ENCODE results near the gene BCL6. TPM values are rescaled to one million over a fixed set of nuclear protein-coding genes. Genes with fewer than 3 reads are reported as not detected.

Gene BCL6
- total and polyA plus RNA-seq, 2 donors (not counting 3 experiments of a cell fraction or from before 2014, with no cell fraction given) = 6.9 to 12.1 TPM

GRCh38 chr3:187758318-187758955, 13.2 kb upstream of the BCL6 start:
- FAIRE-seq (no peak), DNase-seq (ENCODE audit: low read depth, low spot score) (no peak)
- BruUV-seq (replicated peaks) = no TSS peak
- Histone ChIP-seq H3K27me3 (ENCODE audit: control insufficient read depth in 2 of 2, insufficient read depth in 2 of 2, low read length in 2 of 2) (peaks cover 2 to 9% of the 10 kb centered on the region in 2 experiments), H3K27ac (ENCODE audit: insufficient read depth, low read depth, low read length) (no peak overlapping the region), H3K4me2 (ENCODE audit: insufficient read depth, low read length) (no peak overlapping the region), H3K9me1 (replicated peaks; ENCODE audit: control insufficient read depth, extremely low read depth, insufficient read depth, low read length) (no peaks in the 10 kb centered on the region), H4K20me1 (replicated peaks; ENCODE audit: control insufficient read depth, extremely low read depth, insufficient read depth, low read length) (no peaks in the 10 kb centered on the region), H3K79me2 (ENCODE audit: control insufficient read depth, insufficient read depth, low read length) (no peaks in the 10 kb centered on the region), H3K9me3 (replicated peaks; ENCODE audit: control insufficient read depth, insufficient read depth, low read length) (no peaks in the 10 kb centered on the region), H3K4me1 (ENCODE audit: control insufficient read depth, extremely low read depth, insufficient read depth, low read length) (no peaks in the 10 kb centered on the region), H3K36me3 (ENCODE audit: control insufficient read depth in 2 of 2, extremely low read depth in 1 of 2, insufficient read depth in 2 of 2, low read length in 2 of 2) (no peaks in the 10 kb centered on the region), H3K9ac (replicated peaks; ENCODE audit: extremely low read depth, insufficient read depth, low read length) (no peak overlapping the region), H3K4me3 (replicated peaks in 1 of 3; ENCODE audit: insufficient read depth in 1 of 3, low read depth in 1 of 3, low read length in 3 of 3) (no peak overlapping the region), H2AFZ (ENCODE audit: low read depth, low read length) (no peak overlapping the region)
- ChIA-PET CTCF (no interaction called here), POLR2A (no interaction called here)
- no peak for TF ChIP-seq POLR2AphosphoS5 (IDR thresholded peaks at IDR 0.05; ENCODE audit: insufficient read depth, low read depth, low read length)
- no peak for TF ChIP-seq GATA2 (IDR thresholded peaks at IDR 0.05; ENCODE audit: insufficient read depth, insufficient read length, low read depth, low read length)
- TF ChIP-seq POLR2A (IDR thresholded peaks at IDR 0.05; ENCODE audit: low read depth, low read length) = no peak
- no peak for TF ChIP-seq JUN (IDR thresholded peaks at IDR 0.05; ENCODE audit: borderline replicate concordance, insufficient read depth, insufficient read length, low read depth)
- TF ChIP-seq FOS (IDR thresholded peaks at IDR 0.05; ENCODE audit: borderline replicate concordance, insufficient read depth, low read length) = no peak
- no peak for TF ChIP-seq MYC (IDR thresholded peaks at IDR 0.05; ENCODE audit: low read depth, low read length)
- TF ChIP-seq EZH2 (IDR thresholded peaks at IDR 0.05; ENCODE audit: borderline replicate concordance, low read depth, low read length, severe bottlenecking) = no peak
- no peak for TF ChIP-seq CTCF (IDR thresholded peaks at IDR 0.05; ENCODE audit: extremely low read depth in 1 of 2, insufficient read depth in 1 of 2, low read depth in 1 of 2, low read length in 2 of 2)
- TF ChIP-seq, protein P1, sequence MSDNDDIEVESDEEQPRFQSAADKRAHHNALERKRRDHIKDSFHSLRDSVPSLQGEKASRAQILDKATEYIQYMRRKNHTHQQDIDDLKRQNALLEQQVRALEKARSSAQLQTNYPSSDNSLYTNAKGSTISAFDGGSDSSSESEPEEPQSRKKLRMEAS (IDR thresholded peaks at IDR 0.05; ENCODE audit: insufficient read depth, insufficient read length) = no peak
- intact Hi-C loops (cut with micrococcal nuclease) (no loop called here), dilution Hi-C loops (cut with MboI; ENCODE audit: extremely low pct_ligation_motif_present, low sequenced_read_pairs) (no loop called here)

Data from endothelial cell of umbilical vein (primary cell).